ENCODE measurements around the gene ZNF580.

Gene ZNF580

GRCh38 chr19:55598719-55599467, 41.9 kb upstream of the ZNF580 start (continued):
- TF ChIP-seq, protein P1, sequence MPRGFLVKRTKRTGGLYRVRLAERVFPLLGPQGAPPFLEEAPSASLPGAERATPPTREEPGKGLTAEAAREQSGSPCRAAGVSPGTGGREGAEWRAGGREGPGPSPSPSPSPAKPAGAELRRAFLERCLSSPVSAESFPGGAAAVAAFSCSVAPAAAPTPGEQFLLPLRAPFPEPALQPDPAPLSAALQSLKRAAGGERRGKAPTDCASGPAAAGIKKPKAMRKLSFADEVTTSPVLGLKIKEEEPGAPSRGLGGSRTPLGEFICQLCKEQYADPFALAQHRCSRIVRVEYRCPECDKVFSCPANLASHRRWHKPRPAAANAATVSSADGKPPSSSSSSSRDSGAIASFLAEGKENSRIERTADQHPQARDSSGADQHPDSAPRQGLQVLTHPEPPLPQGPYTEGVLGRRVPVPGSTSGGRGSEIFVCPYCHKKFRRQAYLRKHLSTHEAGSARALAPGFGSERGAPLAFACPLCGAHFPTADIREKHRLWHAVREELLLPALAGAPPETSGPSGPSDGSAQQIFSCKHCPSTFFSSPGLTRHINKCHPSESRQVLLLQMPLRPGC (tag by site-specific recombination; IDR thresholded peaks at IDR 0.05): peak; percentile 37; the same call in 1 of the 2 replicates
- TF ChIP-seq ZNF174 (tag by site-specific recombination; IDR thresholded peaks at IDR 0.05): no peak
- peak; percentile 92 for TF ChIP-seq ZFP69B (tag by site-specific recombination; IDR thresholded peaks at IDR 0.05)
- 0 out of 2 replicates have a peak, but pooled peaks have one; percentile 54 for TF ChIP-seq SP7 (tag by site-specific recombination; IDR thresholded peaks at IDR 0.05)
- TF ChIP-seq HOXC10 (CRISPR knock-in tag; IDR thresholded peaks at IDR 0.05): 0 out of 2 replicates have a peak, but pooled peaks have one; percentile 38
- TF ChIP-seq ZNF660 (tag by site-specific recombination; IDR thresholded peaks at IDR 0.05): peak; percentile 69; the same call in 1 of the 2 replicates
- TF ChIP-seq SP2 (tag by site-specific recombination; IDR thresholded peaks at IDR 0.05): peak; percentile 92
- peak; percentile 95 for TF ChIP-seq KLF9 (tag by site-specific recombination; IDR thresholded peaks at IDR 0.05; ENCODE audit: low read depth)
- no peak for TF ChIP-seq ZNF76 (tag by site-specific recombination; IDR thresholded peaks at IDR 0.05; ENCODE audit: borderline replicate concordance, low read depth)
- TF ChIP-seq ZNF2 (tag by site-specific recombination; IDR thresholded peaks at IDR 0.05): peak; percentile 78
- 0 out of 2 replicates have a peak, but pooled peaks have one; percentile 29 for TF ChIP-seq ZNF843 (tag by site-specific recombination; IDR thresholded peaks at IDR 0.05)
- TF ChIP-seq, protein P2, sequence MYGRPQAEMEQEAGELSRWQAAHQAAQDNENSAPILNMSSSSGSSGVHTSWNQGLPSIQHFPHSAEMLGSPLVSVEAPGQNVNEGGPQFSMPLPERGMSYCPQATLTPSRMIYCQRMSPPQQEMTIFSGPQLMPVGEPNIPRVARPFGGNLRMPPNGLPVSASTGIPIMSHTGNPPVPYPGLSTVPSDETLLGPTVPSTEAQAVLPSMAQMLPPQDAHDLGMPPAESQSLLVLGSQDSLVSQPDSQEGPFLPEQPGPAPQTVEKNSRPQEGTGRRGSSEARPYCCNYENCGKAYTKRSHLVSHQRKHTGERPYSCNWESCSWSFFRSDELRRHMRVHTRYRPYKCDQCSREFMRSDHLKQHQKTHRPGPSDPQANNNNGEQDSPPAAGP (tag by site-specific recombination; IDR thresholded peaks at IDR 0.05): 0 out of 2 replicates have a peak, but pooled peaks have one; percentile 29
- TF ChIP-seq, protein P3, sequence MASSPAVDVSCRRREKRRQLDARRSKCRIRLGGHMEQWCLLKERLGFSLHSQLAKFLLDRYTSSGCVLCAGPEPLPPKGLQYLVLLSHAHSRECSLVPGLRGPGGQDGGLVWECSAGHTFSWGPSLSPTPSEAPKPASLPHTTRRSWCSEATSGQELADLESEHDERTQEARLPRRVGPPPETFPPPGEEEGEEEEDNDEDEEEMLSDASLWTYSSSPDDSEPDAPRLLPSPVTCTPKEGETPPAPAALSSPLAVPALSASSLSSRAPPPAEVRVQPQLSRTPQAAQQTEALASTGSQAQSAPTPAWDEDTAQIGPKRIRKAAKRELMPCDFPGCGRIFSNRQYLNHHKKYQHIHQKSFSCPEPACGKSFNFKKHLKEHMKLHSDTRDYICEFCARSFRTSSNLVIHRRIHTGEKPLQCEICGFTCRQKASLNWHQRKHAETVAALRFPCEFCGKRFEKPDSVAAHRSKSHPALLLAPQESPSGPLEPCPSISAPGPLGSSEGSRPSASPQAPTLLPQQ (tag by site-specific recombination; IDR thresholded peaks at IDR 0.05): peak; percentile 95
- peak; percentile 89 for TF ChIP-seq ZEB2 (tag by site-specific recombination; IDR thresholded peaks at IDR 0.05)
- TF ChIP-seq ZBTB8A (tag by site-specific recombination; IDR thresholded peaks at IDR 0.05): peak; percentile 60; the same call in 1 of the 2 replicates
- TF ChIP-seq, protein P4, sequence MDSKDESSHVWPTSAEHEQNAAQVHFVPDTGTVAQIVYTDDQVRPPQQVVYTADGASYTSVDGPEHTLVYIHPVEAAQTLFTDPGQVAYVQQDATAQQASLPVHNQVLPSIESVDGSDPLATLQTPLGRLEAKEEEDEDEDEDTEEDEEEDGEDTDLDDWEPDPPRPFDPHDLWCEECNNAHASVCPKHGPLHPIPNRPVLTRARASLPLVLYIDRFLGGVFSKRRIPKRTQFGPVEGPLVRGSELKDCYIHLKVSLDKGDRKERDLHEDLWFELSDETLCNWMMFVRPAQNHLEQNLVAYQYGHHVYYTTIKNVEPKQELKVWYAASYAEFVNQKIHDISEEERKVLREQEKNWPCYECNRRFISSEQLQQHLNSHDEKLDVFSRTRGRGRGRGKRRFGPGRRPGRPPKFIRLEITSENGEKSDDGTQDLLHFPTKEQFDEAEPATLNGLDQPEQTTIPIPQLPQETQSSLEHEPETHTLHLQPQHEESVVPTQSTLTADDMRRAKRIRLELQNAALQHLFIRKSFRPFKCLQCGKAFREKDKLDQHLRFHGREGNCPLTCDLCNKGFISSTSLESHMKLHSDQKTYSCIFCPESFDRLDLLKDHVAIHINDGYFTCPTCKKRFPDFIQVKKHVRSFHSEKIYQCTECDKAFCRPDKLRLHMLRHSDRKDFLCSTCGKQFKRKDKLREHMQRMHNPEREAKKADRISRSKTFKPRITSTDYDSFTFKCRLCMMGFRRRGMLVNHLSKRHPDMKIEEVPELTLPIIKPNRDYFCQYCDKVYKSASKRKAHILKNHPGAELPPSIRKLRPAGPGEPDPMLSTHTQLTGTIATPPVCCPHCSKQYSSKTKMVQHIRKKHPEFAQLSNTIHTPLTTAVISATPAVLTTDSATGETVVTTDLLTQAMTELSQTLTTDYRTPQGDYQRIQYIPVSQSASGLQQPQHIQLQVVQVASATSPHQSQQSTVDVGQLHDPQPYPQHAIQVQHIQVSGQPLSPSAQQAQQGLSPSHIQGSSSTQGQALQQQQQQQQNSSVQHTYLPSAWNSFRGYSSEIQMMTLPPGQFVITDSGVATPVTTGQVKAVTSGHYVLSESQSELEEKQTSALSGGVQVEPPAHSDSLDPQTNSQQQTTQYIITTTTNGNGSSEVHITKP (tag by site-specific recombination; IDR thresholded peaks at IDR 0.05): peak; percentile 68
- TF ChIP-seq ZNF610 (tag by site-specific recombination; IDR thresholded peaks at IDR 0.05; ENCODE audit: borderline replicate concordance): peak; percentile 75
- TF ChIP-seq KLF16 (tag by site-specific recombination; IDR thresholded peaks at IDR 0.05): 0 out of 2 replicates have a peak, but pooled peaks have one; percentile 28
- TF ChIP-seq, protein P5, sequence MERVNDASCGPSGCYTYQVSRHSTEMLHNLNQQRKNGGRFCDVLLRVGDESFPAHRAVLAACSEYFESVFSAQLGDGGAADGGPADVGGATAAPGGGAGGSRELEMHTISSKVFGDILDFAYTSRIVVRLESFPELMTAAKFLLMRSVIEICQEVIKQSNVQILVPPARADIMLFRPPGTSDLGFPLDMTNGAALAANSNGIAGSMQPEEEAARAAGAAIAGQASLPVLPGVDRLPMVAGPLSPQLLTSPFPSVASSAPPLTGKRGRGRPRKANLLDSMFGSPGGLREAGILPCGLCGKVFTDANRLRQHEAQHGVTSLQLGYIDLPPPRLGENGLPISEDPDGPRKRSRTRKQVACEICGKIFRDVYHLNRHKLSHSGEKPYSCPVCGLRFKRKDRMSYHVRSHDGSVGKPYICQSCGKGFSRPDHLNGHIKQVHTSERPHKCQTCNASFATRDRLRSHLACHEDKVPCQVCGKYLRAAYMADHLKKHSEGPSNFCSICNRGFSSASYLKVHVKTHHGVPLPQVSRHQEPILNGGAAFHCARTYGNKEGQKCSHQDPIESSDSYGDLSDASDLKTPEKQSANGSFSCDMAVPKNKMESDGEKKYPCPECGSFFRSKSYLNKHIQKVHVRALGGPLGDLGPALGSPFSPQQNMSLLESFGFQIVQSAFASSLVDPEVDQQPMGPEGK (tag by site-specific recombination; IDR thresholded peaks at IDR 0.05): peak; percentile 100; the same call in 1 of the 2 replicates
- TF ChIP-seq ZNF292 (tag by site-specific recombination; IDR thresholded peaks at IDR 0.05; ENCODE audit: borderline replicate concordance, low read depth): no peak
- 0 out of 2 replicates have a peak, but pooled peaks have one; percentile 27 for TF ChIP-seq OVOL3 (tag by site-specific recombination; IDR thresholded peaks at IDR 0.05)
- 0 out of 2 replicates have a peak, but pooled peaks have one; percentile 6 for TF ChIP-seq KLF1 (tag by site-specific recombination; IDR thresholded peaks at IDR 0.05)
- no peak; the same call in none of the 2 replicates for TF ChIP-seq ZNF501 (tag by site-specific recombination; IDR thresholded peaks at IDR 0.05)

Data from HEK293 (cell line).